Natural killer cell (primary cell): Measurements from ENCODE around the gene LRRC30. TPM values are rescaled to one million over a fixed set of nuclear protein-coding genes. Genes with fewer than 3 reads are reported as not detected.
"Not testable (repeated sequence)": the region's sequence is repeated elsewhere in the genome, so short reads cannot be mapped to it uniquely, and the experiment has no call there.

Experiments
- ATAC-seq, 3 donors: fragments of 150-1000 bp in 2 of 3; fragments of 200-7000 bp in 1 of 3; cut with Tn5 transposase; 1 replicate in 1 of 3; 2 replicates in 2 of 3; pipeline ENCODE4 v1.10.0; 2021; ENCODE audit warnings: mild to moderate bottlenecking in 2 of 3, moderate library complexity in 2 of 3
- DNase-seq, 2 donors: peaks; one replicate each; pipeline versions ENCODE4 v3.0.0 to v3.0.0-alpha.2; 2013 to 2021; ENCODE audit warnings: mixed read lengths in 1 of 2
- H3K27ac ChIP-seq: one replicate; pipeline ENCODE4 v1.5.1; 2013; ENCODE audit warnings: mild to moderate bottlenecking, low read length
- H3K27me3 ChIP-seq: one replicate; pipeline ENCODE4 v1.6.1; 2013; ENCODE audit warnings: low read length; ENCODE audit not compliant: control insufficient read depth, insufficient read depth
- H3K36me3 ChIP-seq: one replicate; pipeline ENCODE4 v1.6.1; 2013; ENCODE audit warnings: low read length; ENCODE audit not compliant: control insufficient read depth, insufficient read depth
- H3K4me1 ChIP-seq: one replicate; pipeline ENCODE4 v1.6.1; 2013; ENCODE audit warnings: low read length; ENCODE audit not compliant: control insufficient read depth, insufficient read depth
- H3K4me3 ChIP-seq: one replicate; pipeline ENCODE4 v1.5.1; 2013; ENCODE audit warnings: low read length
- H3K9me3 ChIP-seq: one replicate; pipeline ENCODE4 v1.6.1; 2013; ENCODE audit warnings: low read length; ENCODE audit not compliant: control insufficient read depth, insufficient read depth
- H3K27ac Mint-ChIP-seq, 2 donors: one replicate each; pipeline ENCODE4 v1.8.0; 2022; ENCODE audit warnings: mild to moderate bottlenecking in 2 of 2, mixed read lengths in 2 of 2, moderate library complexity in 1 of 2
- H3K27me3 Mint-ChIP-seq, 2 donors: one replicate each; pipeline ENCODE4 v1.8.0; 2022; ENCODE audit warnings: low read depth in 2 of 2, mixed read lengths in 2 of 2
- H3K36me3 Mint-ChIP-seq: one replicate; pipeline ENCODE4 v1.8.0; 2022; ENCODE audit warnings: mixed read lengths
- H3K4me1 Mint-ChIP-seq, 2 donors: one replicate each; pipeline ENCODE4 v1.8.0; 2022; ENCODE audit warnings: mixed read lengths in 2 of 2
- H3K4me3 Mint-ChIP-seq: one replicate; pipeline ENCODE4 v1.8.0; 2022; ENCODE audit warnings: mild to moderate bottlenecking, moderate library complexity, mixed read lengths
- H3K9me3 Mint-ChIP-seq, 2 donors: one replicate each; pipeline ENCODE4 v1.8.0; 2022; ENCODE audit warnings: mixed read lengths in 2 of 2
- CTCF ChIP-seq: fragments of 200-600 bp; IDR thresholded peaks from one replicate; pipeline ENCODE4 v1.8.0; 2022; ENCODE audit warnings: antibody characterized with exemption
- WGBS: methylation state at CpG from one replicate; pipeline ENCODE4 v1.1.7; 2013; ENCODE audit warnings: missing lambda C conversion rate; ENCODE audit not compliant: insufficient coverage; 5-methylcytosine and 5-hydroxymethylcytosine counted together
- intact Hi-C: fragments of 100-400 bp; cut with micrococcal nuclease; formaldehyde crosslinking; loops from one replicate; pipeline ENCODE4 v1.14.2; 2022
- total RNA-seq, 4 donors: library from RNA; stranded (reverse); fragments of 120-200 nt in 1 of 4; gene quantifications; one replicate each; pipeline versions ENCODE4 v1.2.3 to v1.2.4, GENCODE V29; 2013 to 2022

The LRRC30 gene
- total RNA-seq, 3 donors from 2014 or later (not counting 1 experiment from before 2014, with no cell fraction given) = not detected

- no peak overlapping the region for H3K27ac Mint-ChIP-seq
- no peaks in the 10 kb centered on the region for H3K27me3 ChIP-seq
- 80% methylated on average over 3 of the region's 3 CpGs for WGBS
- no peak for TF ChIP-seq CTCF
- H3K9me3 Mint-ChIP-seq = peaks cover 3% of the 10 kb centered on the region in 2 donors
- DNase-seq (no peak), ATAC-seq (no peak)
- no peaks in the 10 kb centered on the region for H3K27me3 Mint-ChIP-seq
- no peaks in the 10 kb centered on the region for H3K4me1 ChIP-seq
- H3K4me3 ChIP-seq = no peak overlapping the region
- H3K36me3 Mint-ChIP-seq = no peaks in the 10 kb centered on the region
- no peaks in the 10 kb centered on the region for H3K36me3 ChIP-seq
- H3K4me3 Mint-ChIP-seq = no peak overlapping the region
- no peak overlapping the region for H3K27ac ChIP-seq
- H3K9me3 ChIP-seq = no peaks in the 10 kb centered on the region
- intact Hi-C loops = no loop called here
- no peaks in the 10 kb centered on the region for H3K4me1 Mint-ChIP-seq
These were observed 32.6 kb upstream of the LRRC30 start for GRCh38 chr18:7198326-7198725.

GRCh38 chr18:7201096-7201495 lies 29.8 kb upstream of the LRRC30 start:
- H3K36me3 Mint-ChIP-seq = no peaks in the 10 kb centered on the region
- H3K27me3 Mint-ChIP-seq = no peaks in the 10 kb centered on the region
- 93% methylated on average over 4 of the region's 4 CpGs for WGBS
- ATAC-seq (no peak), DNase-seq (no peak)
- H3K4me3 Mint-ChIP-seq = no peak overlapping the region
- Histone ChIP-seq H3K27me3 (no peaks in the 10 kb centered on the region), H3K9me3 (no peaks in the 10 kb centered on the region), H3K27ac (no peak overlapping the region), H3K4me3 (no peak overlapping the region), H3K36me3 (no peaks in the 10 kb centered on the region), H3K4me1 (no peaks in the 10 kb centered on the region)
- H3K27ac Mint-ChIP-seq = no peak overlapping the region
- TF ChIP-seq CTCF = no peak
- peaks cover 3 to 5% of the 10 kb centered on the region in 2 donors for H3K9me3 Mint-ChIP-seq
- intact Hi-C loops = no loop called here
- H3K4me1 Mint-ChIP-seq = no peaks in the 10 kb centered on the region

- no peaks in the 10 kb centered on the region for H3K27me3 ChIP-seq
- no peak overlapping the region for H3K27ac ChIP-seq
- no peaks in the 10 kb centered on the region for H3K4me1 ChIP-seq
- intact Hi-C loops = no loop called here
- ATAC-seq = no peak
- H3K36me3 Mint-ChIP-seq = no peaks in the 10 kb centered on the region
- H3K4me1 Mint-ChIP-seq = no peaks in the 10 kb centered on the region
- H3K4me3 ChIP-seq = no peak overlapping the region
- no peak for DNase-seq
- H3K36me3 ChIP-seq = no peaks in the 10 kb centered on the region
- H3K4me3 Mint-ChIP-seq = no peak overlapping the region
- no peak overlapping the region for H3K27ac Mint-ChIP-seq
- H3K9me3 ChIP-seq = no peaks in the 10 kb centered on the region
- H3K9me3 Mint-ChIP-seq = peaks cover under 1 to 2% of the 10 kb centered on the region in 2 donors
- TF ChIP-seq CTCF = no peak
- H3K27me3 Mint-ChIP-seq = no peaks in the 10 kb centered on the region
- WGBS = 93% methylated on average over 9 of the region's 9 CpGs
These were observed 28.7 kb upstream of the LRRC30 start for GRCh38 chr18:7202169-7202568.

- H3K27ac ChIP-seq, intact Hi-C loops, H3K36me3 Mint-ChIP-seq, H3K4me3 Mint-ChIP-seq, H3K36me3 ChIP-seq, DNase-seq, H3K9me3 Mint-ChIP-seq, H3K4me1 Mint-ChIP-seq, H3K27ac Mint-ChIP-seq, ATAC-seq, H3K27me3 Mint-ChIP-seq, H3K27me3 ChIP-seq, H3K9me3 ChIP-seq, H3K4me1 ChIP-seq, H3K4me3 ChIP-seq: not testable (repeated sequence)
- WGBS = 94% methylated on average over 23 of the region's 29 CpGs
These were observed 27.3 kb upstream of the LRRC30 start for GRCh38 chr18:7203601-7204000.
